Measurements from ENCODE around the gene SYNPO2.
A peak's percentile ranks its signal among the peaks of the same experiment; 100 is the strongest.
"Not testable (repeated sequence)": the region's sequence is repeated elsewhere in the genome, so short reads cannot be mapped to it uniquely, and the experiment has no call there.

SYNPO2 gene

GRCh38 chr4:118974758-118975157 lies 86.1 kb downstream of the SYNPO2 start:
- DNase-seq (ENCODE audit: low read depth) = no peak

GRCh38 chr4:118975449-118976192 lies 87.0 kb downstream of the SYNPO2 start:
- DNase-seq (ENCODE audit: low read depth) = no peak

GRCh38 chr4:118976193-118976560 lies 87.5 kb downstream of the SYNPO2 start:
- DNase-seq (ENCODE audit: low read depth) = not testable (repeated sequence)

GRCh38 chr4:118977100-118977499 lies 88.4 kb downstream of the SYNPO2 start:
- DNase-seq (ENCODE audit: low read depth) = not testable (repeated sequence)

- no peak for DNase-seq (ENCODE audit: low read depth)
Measured at GRCh38 chr4:118979712-118980111, 91.1 kb downstream of the SYNPO2 start.

DNA sequence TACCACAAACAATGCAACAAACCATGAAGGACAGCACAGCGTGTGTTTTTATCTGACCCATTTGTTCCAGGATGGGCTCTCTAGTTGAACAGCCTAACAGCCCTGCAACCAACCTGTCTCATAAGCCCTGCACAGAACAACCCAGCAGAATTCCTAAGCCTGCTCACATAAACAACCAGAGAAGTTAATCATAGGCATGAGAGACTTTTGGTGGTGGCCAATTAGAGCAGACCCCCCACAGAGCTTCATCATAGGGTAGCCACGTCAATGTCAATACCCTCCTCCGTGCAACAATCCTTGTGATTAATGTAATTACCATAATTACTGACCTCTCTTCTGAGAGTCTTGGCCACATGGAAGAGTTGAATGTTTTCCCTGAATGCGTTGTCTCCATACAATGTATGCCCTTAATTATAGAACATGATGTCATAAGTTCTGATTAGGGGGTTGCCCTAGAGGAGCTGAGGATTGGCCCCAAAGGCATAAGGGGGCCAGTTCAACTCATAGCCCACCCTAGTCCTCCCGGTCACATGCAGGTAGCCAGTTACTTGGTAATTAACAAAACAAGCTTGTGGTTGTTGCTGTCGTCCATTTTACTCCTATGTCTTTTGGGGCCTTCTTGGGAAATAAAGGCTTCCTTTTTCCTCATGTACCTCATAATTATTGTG lies 92.7 kb downstream of the SYNPO2 start:
- DNase-seq (ENCODE audit: low read depth) = no peak

DNA sequence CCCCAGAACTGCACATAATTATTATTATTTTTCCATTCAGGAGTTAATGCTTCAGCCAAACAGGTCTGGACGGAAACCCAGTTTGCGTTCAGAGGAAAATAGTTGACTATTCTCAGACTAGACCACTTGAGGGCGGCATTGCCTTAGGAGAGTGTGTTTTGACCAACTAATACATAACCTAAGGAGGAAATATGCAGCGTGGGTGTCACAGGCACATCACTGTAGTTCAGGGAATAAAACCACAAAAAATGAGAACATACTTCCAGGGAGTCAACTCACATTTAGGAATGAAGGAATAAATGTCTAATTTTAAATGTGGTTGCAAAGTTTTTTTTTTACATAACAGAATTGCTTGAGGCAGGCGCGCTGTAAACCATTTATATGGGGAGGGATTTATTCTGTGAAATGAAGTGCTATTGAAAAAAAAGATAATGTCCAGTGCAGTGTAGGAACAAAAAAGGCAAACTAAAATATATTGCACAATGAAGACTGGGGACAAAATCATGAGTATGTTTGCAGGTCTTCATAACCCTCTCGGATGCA lies 93.3 kb downstream of the SYNPO2 start:
- DNase-seq (ENCODE audit: low read depth) = peak; percentile 9

GRCh38 chr4:118983293-118983692 lies 94.6 kb downstream of the SYNPO2 start:
- no peak for DNase-seq (ENCODE audit: low read depth)

GRCh38 chr4:118983831-118984230 lies 95.2 kb downstream of the SYNPO2 start:
- no peak for DNase-seq (ENCODE audit: low read depth)

GRCh38 chr4:118985170-118986000 lies 96.7 kb downstream of the SYNPO2 start:
- DNase-seq (ENCODE audit: low read depth) = no peak

- DNase-seq (ENCODE audit: low read depth) = no peak
Measured at GRCh38 chr4:118987959-118988634, 99.4 kb downstream of the SYNPO2 start.

GRCh38 chr4:118988635-118988972 lies 100.0 kb downstream of the SYNPO2 start:
- DNase-seq (ENCODE audit: low read depth) = no peak

- no peak for DNase-seq (ENCODE audit: low read depth)
Measured at GRCh38 chr4:118989098-118990080, 100.7 kb downstream of the SYNPO2 start.

- no peak for DNase-seq (ENCODE audit: low read depth)
Measured at GRCh38 chr4:118991686-118992085, 103.0 kb downstream of the SYNPO2 start.

DNA sequence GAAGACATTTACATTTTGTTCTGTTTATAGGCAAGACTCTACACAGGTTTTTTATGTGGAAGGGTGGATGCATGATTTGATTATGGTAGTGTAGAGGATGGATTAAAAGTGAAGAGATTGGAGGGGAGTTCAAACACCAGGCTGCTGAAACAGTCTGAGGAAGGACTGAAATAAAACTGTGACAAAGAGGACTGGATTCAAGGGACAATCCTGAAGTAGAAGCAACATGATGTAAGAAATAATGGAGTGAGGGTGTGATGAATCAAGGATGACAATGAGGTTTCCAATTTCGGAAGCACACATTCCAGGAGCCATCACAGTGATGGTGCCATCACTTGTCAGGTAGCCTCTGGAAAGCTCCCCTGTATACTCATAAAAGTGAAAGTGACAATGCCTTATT lies 103.5 kb downstream of the SYNPO2 start:
- DNase-seq (ENCODE audit: low read depth) = no peak

- no peak for DNase-seq (ENCODE audit: low read depth)
Measured at GRCh38 chr4:118993333-118993732, 104.7 kb downstream of the SYNPO2 start.

GRCh38 chr4:118994030-118994429 lies 105.4 kb downstream of the SYNPO2 start:
- DNase-seq (ENCODE audit: low read depth) = no peak

GRCh38 chr4:118995693-118996391 lies 107.2 kb downstream of the SYNPO2 start:
- no peak for DNase-seq (ENCODE audit: low read depth)

DNA sequence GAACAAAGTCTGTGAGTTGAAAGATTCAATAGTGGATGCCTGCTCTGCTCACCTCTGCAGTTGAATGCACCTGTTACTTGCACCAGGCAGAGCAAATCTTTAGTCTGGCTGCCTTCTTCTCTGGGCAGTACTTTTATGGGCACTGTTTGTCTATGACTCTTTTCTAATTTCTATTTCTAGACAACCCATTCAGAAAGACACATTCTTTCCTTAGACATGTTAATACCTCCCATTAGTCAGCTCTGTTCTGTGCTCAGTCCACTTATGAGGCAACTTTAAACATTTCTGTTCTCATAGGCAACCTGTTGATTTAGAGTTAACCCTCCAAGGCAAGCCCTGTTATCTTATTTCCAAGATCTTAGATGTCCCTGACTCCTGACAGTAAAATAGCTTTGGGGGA lies 108.9 kb downstream of the SYNPO2 start:
- no peak for DNase-seq (ENCODE audit: low read depth)

DNA sequence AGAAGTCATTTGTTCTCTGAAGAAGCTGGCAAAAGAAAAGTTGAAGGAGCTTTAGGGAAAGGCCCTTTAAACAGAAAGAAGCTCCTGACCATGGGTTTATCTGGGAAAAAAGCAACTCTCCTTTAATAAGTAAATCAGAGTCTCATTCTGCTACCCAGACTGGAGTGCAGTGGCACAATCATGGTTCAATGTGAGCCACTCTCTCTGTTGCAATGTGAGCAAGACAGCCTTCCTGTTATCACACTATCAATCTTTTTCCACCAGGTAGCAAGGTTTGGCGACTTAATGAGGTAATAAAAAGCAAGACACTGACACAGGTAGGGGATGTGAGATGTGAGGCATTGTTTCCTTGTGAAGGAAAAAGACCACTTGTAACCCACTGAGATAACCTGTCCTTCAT lies 111.3 kb downstream of the SYNPO2 start:
- no peak for DNase-seq (ENCODE audit: low read depth)
